Neuron (in vitro differentiated cells): ENCODE measurements around the gene PSD.

ENCODE experiments used
- H2AFZ ChIP-seq: one replicate; pipeline ENCODE4 v1.6.1; 2013; ENCODE audit warnings: low read depth, mild to moderate bottlenecking, inconsistent platforms, low read length, moderate library complexity
- H3K27me3 ChIP-seq: one replicate; pipeline ENCODE4 v1.6.1; 2013; ENCODE audit warnings: low read length; ENCODE audit not compliant: insufficient read depth
- H3K36me3 ChIP-seq: one replicate; pipeline ENCODE4 v1.6.1; 2013; ENCODE audit warnings: low read length; ENCODE audit not compliant: insufficient read depth
- H3K4me1 ChIP-seq: one replicate; pipeline ENCODE4 v1.6.1; 2013; ENCODE audit warnings: low read length; ENCODE audit not compliant: insufficient read depth
- H3K4me3 ChIP-seq: 2 replicates; pipeline ENCODE4 v1.5.1; 2013; ENCODE audit warnings: mild to moderate bottlenecking, low read length, moderate library complexity
- H3K9me3 ChIP-seq: one replicate; pipeline ENCODE4 v1.6.1; 2013; ENCODE audit warnings: low read length

Gene PSD

DNA sequence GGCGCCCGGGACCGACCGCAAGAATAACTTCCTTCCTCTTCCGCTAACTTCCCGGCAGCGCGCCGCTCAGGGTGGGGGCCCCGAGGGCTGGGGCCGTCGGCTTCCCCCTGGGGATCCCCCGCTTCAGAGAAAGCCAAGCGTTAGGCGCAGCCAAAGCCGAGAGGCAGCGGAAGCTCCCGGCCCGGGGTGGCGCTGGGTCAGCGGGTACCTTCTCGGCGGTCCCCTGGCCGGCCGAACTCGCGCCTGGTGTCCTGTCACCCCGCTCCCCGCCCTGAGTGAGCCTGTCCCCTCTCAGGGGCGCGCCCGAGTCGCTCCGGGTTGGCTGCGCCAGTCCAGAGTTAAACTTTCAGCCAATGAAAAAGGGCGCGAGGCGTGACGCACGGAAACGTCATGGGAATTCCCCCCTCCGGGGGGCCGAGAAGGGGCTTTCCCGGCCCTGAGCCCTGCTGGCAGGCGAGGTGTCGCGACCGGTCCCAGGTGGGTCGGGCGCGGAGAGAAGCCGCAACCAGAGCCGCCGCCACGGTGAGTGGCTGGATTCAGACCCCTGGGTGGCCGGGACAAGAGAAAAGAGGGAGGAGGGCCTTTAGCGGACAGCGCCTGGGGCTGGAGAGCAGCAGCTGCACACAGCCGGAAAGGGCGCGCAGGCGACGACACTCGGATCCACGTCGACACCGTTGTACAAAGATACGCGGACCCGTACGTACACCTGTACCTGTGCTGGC is 24.3 kb downstream of the PSD start:
- Histone ChIP-seq H3K4me1 (peaks cover 20% of the 10 kb centered on the region), H3K4me3 (peak overlapping the region; percentile 54), H2AFZ (peak overlapping the region; percentile 91), H3K27me3 (no peaks in the 10 kb centered on the region), H3K36me3 (peaks cover 4% of the 10 kb centered on the region), H3K9me3 (no peaks in the 10 kb centered on the region)

DNA sequence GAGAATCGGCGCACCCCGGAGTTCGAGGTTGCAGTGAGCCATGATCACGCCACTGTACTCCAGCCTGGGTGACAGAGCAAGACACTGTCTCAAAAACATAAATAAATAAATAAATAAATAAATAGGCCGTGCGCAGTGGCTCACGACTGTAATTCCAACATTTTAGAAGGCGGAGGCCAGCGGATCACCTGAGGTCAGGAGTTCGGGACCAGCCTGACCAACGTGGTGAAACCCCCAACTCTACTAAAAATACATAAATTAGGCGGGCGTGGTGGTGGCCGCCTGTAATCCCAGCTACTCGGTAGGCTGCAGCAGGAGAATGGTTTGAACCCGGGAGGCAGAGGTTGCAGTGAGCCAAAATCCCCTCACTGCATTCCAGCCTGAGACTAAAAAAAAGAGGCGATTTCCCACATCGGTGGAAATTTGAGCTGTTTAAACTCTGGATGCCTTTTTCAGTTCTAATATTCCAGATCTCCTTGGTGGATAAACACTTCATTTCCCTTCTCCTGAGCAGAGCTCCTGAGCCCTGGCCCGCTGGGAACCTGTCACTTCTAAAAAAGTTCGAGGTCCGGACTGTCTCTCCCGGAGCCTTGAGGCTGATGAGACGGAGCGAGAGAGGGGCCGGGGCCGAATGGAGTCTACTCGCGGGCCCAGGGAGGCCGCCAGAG is 25.0 kb downstream of the PSD start:
- H3K4me1 ChIP-seq: peaks cover 18% of the 10 kb centered on the region
- H3K9me3 ChIP-seq: no peaks in the 10 kb centered on the region
- H2AFZ ChIP-seq: peak overlapping the region; percentile 91
- H3K4me3 ChIP-seq: peak overlapping the region; percentile 54
- peaks cover 4% of the 10 kb centered on the region for H3K36me3 ChIP-seq
- H3K27me3 ChIP-seq: no peaks in the 10 kb centered on the region

DNA sequence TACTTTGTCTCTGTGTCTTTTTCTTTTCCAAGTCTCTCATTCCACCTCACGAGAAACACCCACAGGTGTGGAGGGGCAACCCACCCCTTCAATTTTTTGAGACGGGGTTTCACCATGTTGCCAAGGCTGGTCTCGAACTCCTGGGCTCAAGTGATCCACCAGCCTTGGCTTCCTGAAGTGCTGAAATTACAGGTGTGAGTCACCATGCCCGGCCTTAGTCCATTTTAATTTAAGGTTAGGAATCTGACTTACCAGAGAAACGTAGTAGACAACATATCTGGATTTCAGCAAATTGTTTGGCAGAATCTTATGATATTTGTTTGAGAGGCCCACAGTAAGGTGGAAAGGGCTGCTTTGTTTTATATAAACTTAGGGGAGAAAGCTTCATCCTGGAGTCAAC is 26.3 kb downstream of the PSD start:
- Histone ChIP-seq H3K9me3 (no peaks in the 10 kb centered on the region), H2AFZ (no peak overlapping the region), H3K27me3 (no peaks in the 10 kb centered on the region), H3K4me3 (no peak overlapping the region), H3K36me3 (no peaks in the 10 kb centered on the region), H3K4me1 (peaks cover 18% of the 10 kb centered on the region)

DNA sequence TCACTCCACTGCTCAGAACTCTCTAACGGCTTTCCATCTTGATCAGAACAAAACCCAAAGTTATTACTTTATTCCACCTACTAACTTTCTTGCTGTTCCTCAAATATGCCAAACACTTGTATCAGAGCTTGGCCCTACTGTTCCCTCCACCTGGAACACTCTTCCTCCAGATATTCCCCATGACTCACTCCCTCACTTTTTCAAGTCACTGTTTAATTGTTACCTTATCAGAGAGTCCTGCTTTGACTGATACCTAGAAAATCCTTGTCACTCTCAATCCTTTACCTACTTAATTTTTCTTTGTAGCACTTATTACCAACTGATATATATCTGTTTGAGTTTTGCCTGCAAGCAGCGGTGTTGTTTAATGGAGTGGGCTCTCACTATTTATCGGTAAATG is 28.7 kb downstream of the PSD start:
- Histone ChIP-seq H2AFZ (no peak overlapping the region), H3K27me3 (no peaks in the 10 kb centered on the region), H3K4me3 (no peak overlapping the region), H3K4me1 (peaks cover 6% of the 10 kb centered on the region), H3K36me3 (no peaks in the 10 kb centered on the region), H3K9me3 (no peaks in the 10 kb centered on the region)

DNA sequence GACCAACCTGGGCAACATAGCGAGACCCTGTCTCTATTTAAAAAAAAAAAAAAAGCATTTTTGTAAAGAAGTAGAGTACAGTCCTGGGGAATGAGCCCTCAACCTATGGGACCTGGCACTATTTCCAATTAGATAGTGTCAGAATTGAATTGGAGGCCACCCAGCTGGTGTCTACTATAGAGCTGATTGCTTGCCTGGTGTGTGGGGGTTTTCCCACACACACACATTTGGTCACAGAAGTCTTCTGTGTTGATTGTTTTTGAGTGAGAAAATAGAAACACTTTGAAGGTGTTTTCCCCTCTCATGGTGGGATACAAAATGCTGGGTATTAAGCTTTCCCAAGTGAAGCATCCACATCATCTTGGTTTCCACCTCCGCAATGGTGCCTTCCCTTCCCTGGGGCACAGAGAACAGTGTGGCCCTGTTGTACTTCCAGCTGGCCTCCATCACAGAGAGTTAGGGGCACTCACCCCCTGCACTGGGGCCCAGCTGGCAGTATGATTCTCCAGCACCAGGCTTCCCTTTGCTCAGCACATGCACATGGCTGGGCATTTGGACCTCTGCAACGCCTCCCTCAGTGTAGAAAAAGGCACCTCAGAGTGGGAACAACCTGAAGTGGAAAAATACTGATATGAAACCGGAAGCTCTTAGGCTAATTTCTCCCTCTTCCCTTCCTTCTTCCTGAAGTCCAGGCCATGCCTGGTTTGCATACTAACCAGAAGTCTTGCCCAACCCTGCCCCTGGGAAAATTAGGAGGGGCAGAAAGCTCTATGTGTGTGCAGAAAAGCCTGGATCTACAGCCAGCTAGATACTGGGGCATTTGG is 33.8 kb downstream of the PSD start:
- Histone ChIP-seq H3K4me3 (no peak overlapping the region), H3K9me3 (no peaks in the 10 kb centered on the region), H3K4me1 (no peaks in the 10 kb centered on the region), H3K27me3 (no peaks in the 10 kb centered on the region), H3K36me3 (peaks cover 25% of the 10 kb centered on the region), H2AFZ (no peak overlapping the region)

DNA sequence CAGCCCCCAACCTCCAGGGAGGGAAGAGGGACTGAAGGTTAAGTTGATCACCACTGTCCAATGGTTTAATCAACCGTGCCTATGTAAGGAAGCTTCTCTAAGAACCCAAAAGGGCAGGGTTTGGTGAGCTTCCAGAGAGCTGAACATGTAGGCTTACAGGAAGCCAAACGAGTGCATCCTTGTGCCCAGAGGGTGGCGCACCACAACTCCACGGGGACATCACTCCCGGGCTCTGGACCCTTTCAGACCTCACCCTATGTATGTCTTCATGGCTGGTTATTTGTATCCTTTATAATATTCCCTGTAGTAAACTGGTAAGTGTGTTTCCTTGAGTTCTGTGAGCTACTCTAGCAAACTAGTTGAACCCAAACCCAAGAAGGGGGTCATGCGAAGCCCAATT is 34.5 kb downstream of the PSD start:
- H2AFZ ChIP-seq: no peak overlapping the region
- H3K4me3 ChIP-seq: no peak overlapping the region
- H3K36me3 ChIP-seq: peaks cover 33% of the 10 kb centered on the region
- no peaks in the 10 kb centered on the region for H3K9me3 ChIP-seq
- no peaks in the 10 kb centered on the region for H3K27me3 ChIP-seq
- H3K4me1 ChIP-seq: no peaks in the 10 kb centered on the region

DNA sequence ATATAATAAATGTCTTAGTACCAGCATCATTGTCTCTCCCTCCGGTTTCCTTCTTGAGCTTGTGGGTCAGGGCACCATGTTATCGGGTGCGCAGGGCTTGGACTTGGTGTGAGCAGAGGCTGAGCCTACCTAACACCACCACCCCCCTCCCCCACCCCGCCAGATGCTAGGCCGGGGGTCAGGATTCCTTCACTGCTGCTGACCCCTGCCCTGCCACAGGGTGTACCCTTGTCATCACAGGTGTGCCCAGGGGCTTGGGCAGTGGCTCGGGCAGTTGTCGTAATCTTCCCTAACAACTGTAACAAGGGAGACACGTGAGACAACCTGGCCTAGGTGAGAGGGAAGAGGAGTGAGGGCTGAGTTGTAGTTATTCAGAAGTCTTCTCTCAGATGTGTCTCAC is 35.7 kb downstream of the PSD start:
- H3K4me3 ChIP-seq: no peak overlapping the region
- no peaks in the 10 kb centered on the region for H3K27me3 ChIP-seq
- H3K4me1 ChIP-seq: no peaks in the 10 kb centered on the region
- H3K36me3 ChIP-seq: peaks cover 38% of the 10 kb centered on the region
- no peak overlapping the region for H2AFZ ChIP-seq
- H3K9me3 ChIP-seq: no peaks in the 10 kb centered on the region

DNA sequence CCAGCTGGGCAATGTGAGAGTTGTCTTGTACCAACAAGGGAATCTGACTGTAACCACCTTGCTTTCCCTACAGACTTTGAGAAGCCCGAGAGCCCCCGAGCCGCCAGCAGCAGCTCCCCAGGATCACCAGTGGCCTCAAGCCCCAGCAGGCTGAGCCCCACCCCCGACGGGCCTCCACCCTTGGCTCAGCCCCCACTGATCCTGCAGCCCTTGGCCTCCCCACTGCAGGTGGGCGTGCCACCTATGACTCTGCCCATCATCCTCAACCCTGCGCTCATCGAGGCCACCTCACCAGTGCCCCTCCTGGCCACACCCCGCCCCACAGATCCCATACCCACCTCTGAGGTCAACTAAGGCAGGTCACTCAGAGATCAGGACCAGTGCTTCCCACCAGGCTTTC is 36.6 kb downstream of the PSD start:
- no peak overlapping the region for H3K4me3 ChIP-seq
- peaks cover 39% of the 10 kb centered on the region for H3K36me3 ChIP-seq
- no peaks in the 10 kb centered on the region for H3K4me1 ChIP-seq
- no peaks in the 10 kb centered on the region for H3K27me3 ChIP-seq
- H3K9me3 ChIP-seq: no peaks in the 10 kb centered on the region
- H2AFZ ChIP-seq: no peak overlapping the region

DNA sequence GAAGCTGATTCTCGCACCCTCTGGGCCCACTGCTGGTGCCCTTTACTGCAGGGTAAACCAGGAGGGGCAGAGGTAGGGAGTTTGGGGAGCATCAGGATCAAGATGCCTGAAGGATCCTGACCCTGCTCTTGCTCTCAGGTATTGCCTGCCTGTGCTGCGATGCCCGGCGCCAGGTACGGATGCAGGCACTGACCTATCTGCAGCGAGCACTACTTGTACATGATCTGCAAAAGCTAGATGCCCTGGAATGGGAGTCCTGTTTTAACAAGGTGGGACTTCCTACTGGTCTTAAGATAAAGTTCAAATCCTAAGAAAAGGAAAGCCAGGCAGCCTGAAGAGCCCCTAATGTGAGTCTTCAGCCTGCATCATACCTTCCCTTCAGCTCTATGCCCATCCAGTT is 39.2 kb downstream of the PSD start:
- Histone ChIP-seq H2AFZ (no peak overlapping the region), H3K9me3 (no peaks in the 10 kb centered on the region), H3K27me3 (no peaks in the 10 kb centered on the region), H3K4me1 (no peaks in the 10 kb centered on the region), H3K4me3 (no peak overlapping the region), H3K36me3 (peaks cover 60% of the 10 kb centered on the region)

DNA sequence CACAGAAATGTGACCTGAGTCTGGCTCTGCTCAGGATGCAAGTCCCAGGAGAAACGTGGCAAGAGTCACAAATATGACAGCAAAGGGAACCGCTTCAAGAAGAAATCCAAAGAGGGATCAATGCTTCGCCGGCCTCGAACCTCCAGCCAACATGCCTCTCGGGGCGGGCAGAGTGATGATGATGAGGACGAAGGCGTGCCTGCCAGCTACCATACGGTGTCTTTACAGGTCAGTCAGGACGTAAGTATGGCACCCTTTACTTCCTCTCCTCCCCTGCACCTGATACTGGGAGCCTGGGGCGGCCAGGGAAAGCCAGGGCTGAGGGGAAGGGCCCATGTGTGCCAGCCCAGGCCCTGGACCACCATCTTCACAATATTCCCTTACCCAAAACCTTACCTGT is 41.7 kb downstream of the PSD start:
- Histone ChIP-seq H3K36me3 (peaks cover 76% of the 10 kb centered on the region), H3K27me3 (no peaks in the 10 kb centered on the region), H3K9me3 (no peaks in the 10 kb centered on the region), H3K4me3 (no peak overlapping the region), H3K4me1 (no peaks in the 10 kb centered on the region), H2AFZ (no peak overlapping the region)

DNA sequence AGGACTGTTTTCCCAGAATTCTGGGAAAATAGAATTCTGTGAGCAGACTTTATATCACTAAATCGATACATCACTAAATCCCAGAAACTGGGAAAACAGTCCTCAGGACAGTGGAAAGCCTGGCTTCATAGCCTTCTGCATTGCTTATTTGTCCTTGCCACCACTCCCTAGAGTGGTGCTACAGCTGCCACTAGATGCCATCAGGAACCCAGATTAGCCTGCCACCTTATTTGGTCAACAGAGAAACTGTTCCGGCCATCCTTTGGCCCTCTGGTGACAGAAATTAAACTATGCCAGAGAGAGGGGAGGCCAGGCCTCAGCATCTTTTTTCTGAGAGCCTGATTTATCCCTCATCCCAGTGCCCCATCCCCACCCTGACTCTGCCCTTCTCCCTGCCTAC is 42.7 kb downstream of the PSD start:
- peaks cover 75% of the 10 kb centered on the region for H3K36me3 ChIP-seq
- no peaks in the 10 kb centered on the region for H3K9me3 ChIP-seq
- no peaks in the 10 kb centered on the region for H3K27me3 ChIP-seq
- no peaks in the 10 kb centered on the region for H3K4me1 ChIP-seq
- no peak overlapping the region for H2AFZ ChIP-seq
- H3K4me3 ChIP-seq: no peak overlapping the region

DNA sequence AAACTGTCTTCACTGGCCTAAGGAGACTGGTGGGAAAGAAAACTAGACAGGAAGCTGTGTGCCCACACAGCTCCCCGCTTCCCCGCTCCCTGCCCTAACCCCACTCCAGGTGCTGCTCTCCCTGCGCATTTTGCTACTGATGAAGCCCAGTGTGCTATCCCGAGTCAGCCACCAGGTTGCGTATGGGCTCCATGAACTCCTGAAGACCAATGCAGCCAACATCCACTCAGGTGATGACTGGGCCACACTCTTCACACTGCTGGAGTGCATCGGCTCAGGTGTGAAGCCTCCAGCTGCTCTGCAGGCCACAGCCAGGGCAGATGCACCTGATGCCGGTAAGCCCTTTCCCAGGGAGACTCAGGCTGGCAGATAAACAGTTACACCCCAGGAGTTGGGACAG is 43.3 kb downstream of the PSD start:
- Histone ChIP-seq H3K4me3 (no peak overlapping the region), H3K4me1 (no peaks in the 10 kb centered on the region), H3K9me3 (no peaks in the 10 kb centered on the region), H2AFZ (no peak overlapping the region), H3K27me3 (no peaks in the 10 kb centered on the region), H3K36me3 (peaks cover 75% of the 10 kb centered on the region)

DNA sequence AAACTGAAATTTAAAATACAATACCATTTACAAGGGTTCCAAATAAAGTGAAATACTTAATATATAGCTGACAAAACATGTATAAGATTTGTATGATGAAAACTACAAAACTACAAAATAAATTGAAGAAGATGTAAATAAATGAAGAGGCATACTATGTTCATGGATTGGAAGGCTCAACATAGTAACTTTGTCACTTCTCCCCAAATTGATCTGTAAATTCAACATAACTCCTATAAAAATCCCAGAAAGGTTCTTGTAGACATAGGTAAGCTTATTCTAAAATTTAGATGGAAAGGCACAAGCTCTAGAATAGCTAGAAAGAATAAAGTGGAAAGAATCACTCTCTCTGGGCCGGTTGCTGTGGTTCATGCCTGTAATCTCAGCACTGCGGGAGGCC is 47.3 kb downstream of the PSD start:
- no peak overlapping the region for H3K4me3 ChIP-seq
- H3K27me3 ChIP-seq: no peaks in the 10 kb centered on the region
- no peak overlapping the region for H2AFZ ChIP-seq
- H3K36me3 ChIP-seq: peaks cover 86% of the 10 kb centered on the region
- H3K9me3 ChIP-seq: no peaks in the 10 kb centered on the region
- no peaks in the 10 kb centered on the region for H3K4me1 ChIP-seq
